SK-N-MC (cell line): ENCODE results near the gene DND1.

Source experiments
- DNase-seq: peaks from one replicate; pipeline ENCODE4 v3.0.0-alpha.2; 2011; ENCODE audit warnings: low read depth, low spot score
- H3K27ac ChIP-seq: fragments of 200-600 bp; sonication (generic); 2 replicates; pipeline ENCODE4 v1.5.1; 2016; ENCODE audit warnings: mixed run types
- H3K36me3 ChIP-seq: fragments of 200-600 bp; sonication (generic); 2 replicates; pipeline ENCODE4 v1.6.1; 2017; ENCODE audit warnings: antibody characterized with exemption, low read length, mixed read lengths; ENCODE audit not compliant: insufficient read depth
- H3K4me3 ChIP-seq: fragments of 200-600 bp; sonication (generic); 2 replicates; pipeline ENCODE4 v1.5.1; 2016
- H3K9ac ChIP-seq: fragments of 200-600 bp; sonication (generic); 2 replicates; pipeline ENCODE4 v1.8.0; 2017; ENCODE audit warnings: mixed run types, mixed read lengths; ENCODE audit not compliant: insufficient read length
- H3K9me3 ChIP-seq: fragments of 200-600 bp; sonication (generic); 2 replicates; pipeline ENCODE4 v1.6.1; 2017; ENCODE audit warnings: low read depth, mild to moderate bottlenecking, antibody characterized with exemption, low read length, moderate library complexity, mixed read lengths
- EZH2 ChIP-seq: fragments of 200-600 bp; sonication (generic); IDR thresholded peaks from one replicate; pipeline ENCODE4 v1.6.1; 2017; ENCODE audit warnings: antibody characterized with exemption
- FOXP2 ChIP-seq: optimal IDR thresholded peaks from 2 replicates; pipeline ENCODE3; 2011; ENCODE audit warnings: mild to moderate bottlenecking, moderate library complexity; ENCODE audit not compliant: insufficient read depth; ENCODE audit errors: extremely low read length, control extremely low read depth
- POLR2AphosphoS5 ChIP-seq: IDR thresholded peaks from 2 replicates; pipeline ENCODE4 v1.6.1; 2012; ENCODE audit warnings: mild to moderate bottlenecking, low read depth, low read length, borderline replicate concordance

Gene DND1

DNA sequence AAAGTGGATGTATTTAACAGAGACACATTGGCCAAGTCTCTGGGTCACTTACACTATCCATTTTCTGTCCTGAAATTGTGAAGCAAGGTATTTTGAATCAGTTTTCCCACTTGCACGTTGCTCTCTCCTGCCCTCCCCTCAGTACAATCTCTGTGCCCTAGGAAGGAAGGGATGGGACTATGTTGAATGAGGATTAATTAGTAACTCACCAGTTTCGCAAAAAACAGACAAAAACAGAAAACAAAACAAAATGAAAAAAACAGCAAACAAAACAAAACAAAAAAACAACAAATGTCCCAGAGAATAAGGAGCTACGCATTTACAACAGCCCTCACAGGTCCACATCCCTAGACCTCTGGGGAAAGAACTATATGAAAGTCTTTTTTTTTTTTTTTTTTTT, 39.3 kb downstream of the DND1 start:
- H3K9ac ChIP-seq = no peak overlapping the region
- H3K4me3 ChIP-seq = no peak overlapping the region
- no peak overlapping the region for H3K27ac ChIP-seq
- DNase-seq = no peak
- no peaks in the 10 kb centered on the region for H3K9me3 ChIP-seq
- no peak for TF ChIP-seq POLR2AphosphoS5
- TF ChIP-seq EZH2 = no peak
- TF ChIP-seq FOXP2 = no peak
- H3K36me3 ChIP-seq = no peaks in the 10 kb centered on the region

DNA sequence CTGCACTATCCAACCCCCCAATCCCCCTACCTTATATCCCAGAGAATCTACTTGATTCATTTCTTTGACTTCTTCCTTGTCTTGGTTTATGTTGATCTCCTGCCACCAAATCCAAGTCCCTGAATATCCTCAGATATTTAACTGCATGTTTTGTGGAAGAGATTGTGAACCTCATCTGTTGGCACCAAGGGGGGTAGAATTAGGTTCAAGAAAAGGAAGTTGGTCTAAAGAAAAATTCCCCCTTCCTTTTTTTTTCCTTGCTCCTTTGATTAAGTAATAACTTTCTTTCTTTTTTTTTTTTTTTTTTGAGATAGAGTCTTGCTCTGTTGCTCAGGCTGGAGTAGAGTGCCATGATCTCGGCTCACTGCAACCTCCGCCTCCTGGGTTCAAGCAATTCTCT, 39.9 kb downstream of the DND1 start:
- no peak for DNase-seq
- Histone ChIP-seq H3K9me3 (no peaks in the 10 kb centered on the region), H3K9ac (no peak overlapping the region), H3K4me3 (no peak overlapping the region), H3K27ac (no peak overlapping the region), H3K36me3 (no peaks in the 10 kb centered on the region)
- no peak for TF ChIP-seq POLR2AphosphoS5
- no peak for TF ChIP-seq EZH2
- TF ChIP-seq FOXP2 = no peak

DNA sequence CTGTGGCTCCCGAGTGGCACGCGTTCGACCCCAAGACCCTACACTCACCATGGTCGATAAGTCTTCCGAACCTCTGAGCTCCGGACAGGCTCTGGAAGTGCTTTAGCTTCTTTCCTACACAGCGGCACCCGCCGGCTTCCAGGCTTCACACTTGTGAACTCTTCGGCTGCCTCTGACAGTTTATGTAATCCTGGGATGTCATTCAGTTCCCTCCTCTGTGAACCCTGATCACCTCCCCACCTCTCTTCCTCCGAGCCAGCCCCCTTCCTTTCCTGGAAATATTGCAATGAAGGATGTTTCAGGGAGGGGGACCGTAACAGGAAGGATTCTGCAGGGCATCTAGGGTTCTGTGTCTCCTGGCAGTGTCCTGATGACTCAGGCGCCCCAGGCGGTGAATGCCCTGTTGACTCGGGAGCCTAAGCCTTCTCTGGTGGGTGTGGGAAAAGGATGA, 40.3 kb downstream of the DND1 start, which contains the start of gene CD14:
CD14 (minus strand) TSS at position 155 of the 451 bp plus-strand sequence; CDS start at position 51, 104 bp downstream.
- Histone ChIP-seq H3K36me3 (no peaks in the 10 kb centered on the region), H3K9me3 (no peaks in the 10 kb centered on the region), H3K9ac (no peak within 1 kb of the TSS), H3K27ac (no peak within 1 kb of the TSS), H3K4me3 (no peak within 1 kb of the TSS)
- DNase-seq = no peak
- TF ChIP-seq FOXP2 = no peak
- TF ChIP-seq EZH2 = no peak

DNA sequence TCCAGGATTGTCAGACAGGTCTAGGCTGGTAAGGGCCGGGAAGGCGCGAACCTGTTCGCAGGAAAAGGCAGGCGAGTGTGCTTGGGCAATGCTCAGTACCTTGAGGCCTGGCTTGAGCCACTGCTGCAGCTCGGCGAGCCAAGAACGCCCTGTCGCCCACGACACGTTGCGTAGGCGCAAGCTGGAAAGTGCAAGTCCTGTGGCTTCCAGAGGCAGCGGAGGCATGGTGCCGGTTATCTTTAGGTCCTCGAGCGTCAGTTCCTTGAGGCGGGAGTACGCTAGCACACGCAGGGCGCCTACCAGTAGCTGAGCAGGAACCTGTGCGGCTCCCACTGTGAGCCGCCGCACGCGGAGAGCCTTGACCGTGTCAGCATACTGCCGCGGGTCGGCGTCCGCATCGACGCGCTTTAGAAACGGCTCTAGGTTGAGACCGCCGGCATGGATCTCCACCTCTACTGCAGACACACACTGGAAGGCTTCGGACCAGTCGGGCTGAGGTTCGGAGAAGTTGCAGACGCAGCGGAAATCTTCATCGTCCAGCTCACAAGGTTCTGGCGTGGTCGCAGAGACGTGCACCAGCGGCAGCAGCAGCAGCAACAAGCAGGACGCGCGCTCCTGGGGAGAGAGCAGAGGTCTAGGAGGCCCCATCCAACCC, 40.9 kb downstream of the DND1 start:
- Histone ChIP-seq H3K4me3 (no peak overlapping the region), H3K27ac (no peak overlapping the region), H3K9me3 (no peaks in the 10 kb centered on the region; the same call in 1 of the 2 replicates), H3K36me3 (no peaks in the 10 kb centered on the region), H3K9ac (no peak overlapping the region)
- no peak for DNase-seq
- no peak for TF ChIP-seq EZH2

DNA sequence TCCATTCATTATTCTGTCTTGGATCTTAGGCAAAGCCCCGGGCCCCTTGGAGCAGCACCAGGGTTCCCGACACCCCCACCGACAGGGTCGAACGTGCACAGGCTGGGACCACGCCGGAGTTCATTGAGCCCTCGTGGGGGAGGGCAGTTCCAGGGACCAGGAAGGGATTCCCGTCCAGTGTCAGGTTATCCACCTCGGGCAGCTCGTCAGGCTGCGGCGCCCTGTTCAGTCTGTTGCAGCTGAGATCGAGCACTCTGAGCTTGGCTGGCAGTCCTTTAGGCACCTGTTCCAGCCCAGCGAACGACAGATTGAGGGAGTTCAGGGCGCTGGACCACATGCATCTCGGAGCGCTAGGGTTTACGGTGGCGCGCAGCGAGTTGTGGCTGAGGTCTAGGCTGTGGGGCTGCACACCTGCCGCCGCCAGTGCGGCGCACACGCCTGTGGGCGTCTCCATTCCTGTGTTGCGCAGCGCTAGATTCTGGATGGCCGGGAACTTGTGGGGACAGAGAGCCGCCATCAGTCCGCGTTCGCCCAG, 41.5 kb downstream of the DND1 start:
- Histone ChIP-seq H3K4me3 (no peak overlapping the region), H3K9ac (no peak overlapping the region)
- no peak for TF ChIP-seq EZH2
- no peak for TF ChIP-seq FOXP2
- TF ChIP-seq POLR2AphosphoS5 = no peak

DNA sequence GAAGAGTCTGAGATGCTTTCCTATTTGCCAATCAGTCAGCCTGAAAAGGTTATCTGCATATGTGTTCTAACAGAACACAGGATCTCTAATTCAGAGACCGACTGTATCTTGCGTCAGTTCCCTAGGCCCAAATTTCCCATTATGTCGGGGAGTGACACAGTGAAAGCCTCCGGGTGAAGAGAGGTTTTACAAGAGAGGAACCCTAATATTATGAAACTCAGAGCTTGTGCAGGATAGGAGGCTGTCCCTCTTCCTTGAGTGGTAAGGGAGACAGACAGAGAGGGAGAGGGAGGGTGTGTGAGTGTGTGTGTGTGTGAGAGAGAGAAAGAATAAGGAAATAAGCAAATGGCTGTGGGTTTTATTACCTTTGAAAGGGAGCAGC, 42.3 kb downstream of the DND1 start:
- no peak for DNase-seq
- H3K27ac ChIP-seq = no peak overlapping the region
- no peak overlapping the region for H3K4me3 ChIP-seq
- no peaks in the 10 kb centered on the region; the same call in 1 of the 2 replicates for H3K9me3 ChIP-seq
- no peaks in the 10 kb centered on the region for H3K36me3 ChIP-seq
- H3K9ac ChIP-seq = no peak overlapping the region
- TF ChIP-seq FOXP2 (no peak), EZH2 (no peak), POLR2AphosphoS5 (no peak)

More for the DNA sequence above, 41.5 kb downstream of the DND1 start:
- no peak overlapping the region for H3K27ac ChIP-seq
- DNase-seq = no peak
- H3K36me3 ChIP-seq = no peaks in the 10 kb centered on the region
- H3K9me3 ChIP-seq = no peaks in the 10 kb centered on the region; the same call in 1 of the 2 replicates

DNA sequence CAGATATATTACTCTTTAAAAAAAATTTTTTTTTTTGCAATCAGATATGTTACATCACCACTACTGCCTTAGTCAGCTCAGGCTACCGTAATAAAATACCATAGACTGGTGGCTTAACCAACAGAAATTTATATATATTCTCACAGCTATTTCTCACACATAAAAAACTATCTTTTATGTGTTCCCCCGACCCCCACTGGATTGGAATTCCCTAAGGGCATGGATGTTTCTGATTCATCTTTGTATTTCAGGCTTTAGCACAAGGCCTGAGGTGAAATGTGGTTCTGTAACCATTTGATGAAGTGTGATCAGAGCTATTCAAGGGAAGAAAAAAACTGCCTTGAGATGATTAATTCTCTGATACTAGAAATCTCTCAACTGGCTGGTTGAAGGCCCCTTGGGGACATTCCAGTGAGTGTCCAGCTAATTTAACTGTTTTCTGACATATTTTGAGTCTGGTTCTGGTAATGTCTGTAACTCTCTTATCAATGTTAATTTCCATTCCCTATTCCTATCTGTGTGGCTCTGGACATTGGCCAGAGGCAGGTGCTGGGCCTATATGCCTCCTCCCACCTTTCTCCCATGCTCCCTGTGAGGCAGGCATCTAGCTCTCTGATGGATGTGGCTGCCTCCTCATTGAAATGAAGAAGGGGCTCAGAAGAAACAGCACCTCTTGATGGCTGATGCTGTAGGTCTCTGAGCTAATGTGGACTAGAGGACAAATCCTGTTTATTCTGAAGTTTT, 42.9 kb downstream of the DND1 start:
- peak overlapping the region; percentile 45 for H3K9ac ChIP-seq
- no peak for TF ChIP-seq FOXP2
- no peak for TF ChIP-seq EZH2
- no peak for TF ChIP-seq POLR2AphosphoS5
- H3K9me3 ChIP-seq = no peaks in the 10 kb centered on the region; the same call in 1 of the 2 replicates
- no peaks in the 10 kb centered on the region for H3K36me3 ChIP-seq
- H3K27ac ChIP-seq = peak overlapping the region; percentile 36; the same call in 1 of the 2 replicates
- no peak for DNase-seq
- H3K4me3 ChIP-seq = no peak overlapping the region

DNA sequence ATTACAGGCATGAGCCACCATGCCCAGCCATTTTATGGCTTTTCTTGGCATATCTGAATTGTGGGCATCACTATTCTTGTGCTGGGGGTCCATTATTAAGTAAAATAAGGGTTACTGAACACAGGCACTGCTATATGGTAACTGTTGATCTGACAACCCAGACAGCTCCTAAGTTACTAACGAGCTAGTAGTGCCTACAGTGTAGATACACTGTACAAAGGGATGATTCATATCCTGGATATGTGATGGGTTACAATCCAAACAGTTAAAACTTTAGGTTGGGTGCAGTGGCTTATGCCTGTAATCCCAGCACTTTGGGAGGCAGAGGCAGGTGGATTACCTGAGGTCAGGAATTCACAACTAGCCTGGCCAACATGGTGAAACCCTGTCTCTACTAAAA, 44.7 kb downstream of the DND1 start:
- Histone ChIP-seq H3K9me3 (no peaks in the 10 kb centered on the region; the same call in 1 of the 2 replicates), H3K9ac (no peak overlapping the region), H3K36me3 (no peaks in the 10 kb centered on the region), H3K27ac (no peak overlapping the region), H3K4me3 (no peak overlapping the region)
- TF ChIP-seq FOXP2 (no peak), POLR2AphosphoS5 (no peak), EZH2 (no peak)
- no peak for DNase-seq
